SK-N-SH (cell line): Measurements from ENCODE around the gene CALML3. TPM values are rescaled to one million over a fixed set of nuclear protein-coding genes. Genes with fewer than 3 reads are reported as not detected.

ENCODE experiments used
- CTCF ChIA-PET: fragments of 300-600, 350-600 bp; formaldehyde crosslinking; extraction: SDS; loops from one replicate; lab custom pipeline; 2021; lab: Yijun Ruan, JAX
- POLR2A ChIA-PET: fragments of 350-600 bp; sonication (Branson Sonifier 250); formaldehyde crosslinking; extraction: SDS; loops from one replicate; lab custom pipeline; 2020; ENCODE audit warnings: antibody characterized with exemption, inconsistent platforms; lab: Yijun Ruan, JAX
- DNase-seq: peaks from one replicate; pipeline ENCODE4 v3.0.0; 2012
- H2AFZ ChIP-seq: fragments of 200-600 bp; sonication (generic); 2 replicates; pipeline ENCODE4 v1.8.1; 2016; ENCODE audit warnings: antibody characterized with exemption, mild to moderate bottlenecking, low read depth
- H3F3A ChIP-seq: fragments of 200-600 bp; sonication (generic); replicated peaks from 2 replicates; pipeline ENCODE3; 2016; ENCODE audit warnings: antibody characterized with exemption, mild to moderate bottlenecking; ENCODE audit not compliant: insufficient read depth
- H3K27ac ChIP-seq, 2 experiments: fragments of 200-500 bp in 1 of 2; fragments of 200-600 bp in 1 of 2; sonication (Bioruptor generic) in 1 of 2; sonication (generic), shearing (Covaris generic) in 1 of 2; 2 replicates each; pipeline versions ENCODE4 v1.5.1 to v1.6.1; 2014 to 2016; ENCODE audit warnings: low read depth in 2 of 2, inconsistent platforms in 1 of 2, low read length in 1 of 2, mild to moderate bottlenecking in 1 of 2, mixed read lengths in 1 of 2
- H3K27me3 ChIP-seq: fragments of 200-600 bp; sonication (generic), shearing (Covaris generic); 2 replicates; pipeline ENCODE4 v1.6.1; 2016; ENCODE audit warnings: mixed run types; ENCODE audit not compliant: insufficient read depth
- H3K36me3 ChIP-seq, 2 experiments: fragments of 200-500 bp in 1 of 2; fragments of 200-600 bp in 1 of 2; sonication (Bioruptor generic) in 1 of 2; sonication (generic) in 1 of 2; replicated peaks in 1 of 2; 2 replicates each; pipeline versions ENCODE3 to v1.5.1; 2014 to 2016; ENCODE audit warnings: low read length in 1 of 2, mild to moderate bottlenecking in 1 of 2; ENCODE audit not compliant: insufficient read depth in 2 of 2, control insufficient read depth in 1 of 2
- H3K4me1 ChIP-seq, 2 experiments: fragments of 200-500 bp in 1 of 2; fragments of 200-600 bp in 1 of 2; sonication (Bioruptor generic) in 1 of 2; sonication (generic), shearing (Covaris generic) in 1 of 2; 2 replicates each; pipeline versions ENCODE4 v1.5.1 to v1.6.1; 2014 to 2016; ENCODE audit warnings: low read depth in 1 of 2, low read length in 1 of 2, mixed run types in 1 of 2; ENCODE audit not compliant: insufficient read depth in 2 of 2, control insufficient read depth in 1 of 2
- H3K4me2 ChIP-seq: fragments of 200-600 bp; sonication (generic), shearing (Covaris generic); 2 replicates; pipeline ENCODE4 v1.6.1; 2017; ENCODE audit warnings: mixed run types
- H3K4me3 ChIP-seq, 2 experiments: fragments of 200-500 bp in 1 of 2; fragments of 200-600 bp in 1 of 2; sonication (Bioruptor generic) in 1 of 2; sonication (generic), shearing (Covaris generic) in 1 of 2; 2 replicates each; pipeline versions ENCODE4 v1.5.1 to v1.8.1; 2014 to 2016; ENCODE audit warnings: low read depth in 2 of 2, inconsistent platforms in 1 of 2, low read length in 1 of 2, mild to moderate bottlenecking in 1 of 2, mixed read lengths in 1 of 2, moderate library complexity in 1 of 2
- H3K79me2 ChIP-seq: fragments of 200-600 bp; sonication (generic); 2 replicates; pipeline ENCODE4 v1.8.1; 2017; ENCODE audit warnings: mild to moderate bottlenecking; ENCODE audit not compliant: insufficient read depth
- H3K9ac ChIP-seq: fragments of 200-600 bp; sonication (generic); 2 replicates; pipeline ENCODE4 v1.6.1; 2017; ENCODE audit warnings: mixed run types
- H3K9me2 ChIP-seq: fragments of 200-600 bp; sonication (generic); 2 replicates; pipeline ENCODE4 v1.6.1; 2017; ENCODE audit warnings: mixed run types
- H3K9me3 ChIP-seq: fragments of 200-600 bp; sonication (generic); 2 replicates; pipeline ENCODE4 v1.6.1; 2017; ENCODE audit warnings: mixed run types, mild to moderate bottlenecking, moderate library complexity
- H4K20me1 ChIP-seq: fragments of 200-600 bp; sonication (generic); 2 replicates; pipeline ENCODE4 v1.6.1; 2017; ENCODE audit warnings: mild to moderate bottlenecking, mixed run types; ENCODE audit not compliant: insufficient read depth
- CHD2 ChIP-seq: fragments of 150-350 bp; IDR thresholded peaks from 2 replicates; pipeline ENCODE4 v1.6.1; 2018; ENCODE audit warnings: low read length; ENCODE audit not compliant: partially characterized antibody
- CTCF ChIP-seq: fragments of 200-600 bp; sonication (generic); IDR thresholded peaks from 2 replicates; pipeline ENCODE4 v1.6.1; 2017; ENCODE audit warnings: antibody characterized with exemption, mild to moderate bottlenecking, moderate library complexity
- ELF1 ChIP-seq: IDR thresholded peaks from 2 replicates; pipeline ENCODE4 v1.4.0; 2012
- FOXJ3 ChIP-seq: sonication (generic); formaldehyde crosslinking; IDR thresholded peaks from 2 replicates; pipeline ENCODE4 v1.5.1; 2020; ENCODE audit warnings: mild to moderate bottlenecking, missing genetic modification reagents
- JUND ChIP-seq: IDR thresholded peaks from 2 replicates; pipeline ENCODE4 v1.4.0; 2012
- MEF2A ChIP-seq: IDR thresholded peaks from 2 replicates; pipeline ENCODE4 v1.4.0; 2012; ENCODE audit warnings: low read depth, borderline replicate concordance
- POLR2AphosphoS5 ChIP-seq: IDR thresholded peaks from 2 replicates; pipeline ENCODE4 v1.6.1; 2012; ENCODE audit warnings: low read depth, low read length
- RCOR1 ChIP-seq: fragments of 150-350 bp; IDR thresholded peaks from 2 replicates; pipeline ENCODE4 v1.6.1; 2017; ENCODE audit warnings: antibody characterized with exemption, low read length
- REST ChIP-seq: IDR thresholded peaks from 2 replicates; pipeline ENCODE4 v1.6.1; 2012; ENCODE audit warnings: mild to moderate bottlenecking, low read depth, low read length, moderate library complexity
- RFX5 ChIP-seq: IDR thresholded peaks from 2 replicates; pipeline ENCODE4 v1.6.1; 2012; ENCODE audit warnings: mild to moderate bottlenecking, improper control_type of control experiment, low read length
- RXRA ChIP-seq: IDR thresholded peaks from 2 replicates; pipeline ENCODE4 v1.4.0; 2012; ENCODE audit warnings: low read depth, mild to moderate bottlenecking, borderline replicate concordance
- SIN3A ChIP-seq: IDR thresholded peaks from 2 replicates; pipeline ENCODE4 v1.6.1; 2012; ENCODE audit warnings: low read depth, mild to moderate bottlenecking, low read length, moderate library complexity, borderline replicate concordance
- TAF1 ChIP-seq: IDR thresholded peaks from 2 replicates; pipeline ENCODE4 v1.6.1; 2012; ENCODE audit warnings: low read depth, mild to moderate bottlenecking, low read length, moderate library complexity, borderline replicate concordance
- TCF12 ChIP-seq: IDR thresholded peaks from 2 replicates; pipeline ENCODE4 v1.4.0; 2012
- TEAD4 ChIP-seq: IDR thresholded peaks from 2 replicates; pipeline ENCODE4 v1.4.0; 2012; ENCODE audit warnings: mild to moderate bottlenecking, borderline replicate concordance; ENCODE audit not compliant: insufficient read depth
- WGBS: methylation state at CpG from one replicate; pipeline ENCODE4 v1.1.6; 2017; ENCODE audit warnings: low lambda C conversion rate; 5-methylcytosine and 5-hydroxymethylcytosine counted together
- polyA plus RNA-seq, 3 experiments: library from polyadenylated mRNA; depleted of rRNA; stranded (reverse); fragments of >200 nt; gene quantifications; 2 replicates each; pipeline ENCODE4 v1.2.3, GENCODE V29; 2012
- TF ChIP-seq, protein P1 (sequence below): IDR thresholded peaks from 2 replicates; pipeline ENCODE4 v1.4.0; 2012; ENCODE audit warnings: low read depth, borderline replicate concordance
- TF ChIP-seq, protein P2 (sequence below): IDR thresholded peaks from 2 replicates; pipeline ENCODE4; 2012

The CALML3 gene
- polyA plus RNA-seq, 1 of the 3 experiments (the other 2 are of a cell fraction), result not detected

GRCh38 chr10:5526691-5527331, 2.0 kb downstream of the CALML3 start:
- no peaks in the 10 kb centered on the region for H3K79me2 ChIP-seq
- H3F3A ChIP-seq, result no peaks in the 10 kb centered on the region
- H3K9me3 ChIP-seq, result no peaks in the 10 kb centered on the region
- CTCF ChIA-PET, result interaction anchor here (1.4 to 1.7 kb wide), 2 partner anchors 14 to 96 kb away, joined by 4 to 8 read pairs; no protein-coding TSS in a partner anchor
- TF ChIP-seq, protein P1, sequence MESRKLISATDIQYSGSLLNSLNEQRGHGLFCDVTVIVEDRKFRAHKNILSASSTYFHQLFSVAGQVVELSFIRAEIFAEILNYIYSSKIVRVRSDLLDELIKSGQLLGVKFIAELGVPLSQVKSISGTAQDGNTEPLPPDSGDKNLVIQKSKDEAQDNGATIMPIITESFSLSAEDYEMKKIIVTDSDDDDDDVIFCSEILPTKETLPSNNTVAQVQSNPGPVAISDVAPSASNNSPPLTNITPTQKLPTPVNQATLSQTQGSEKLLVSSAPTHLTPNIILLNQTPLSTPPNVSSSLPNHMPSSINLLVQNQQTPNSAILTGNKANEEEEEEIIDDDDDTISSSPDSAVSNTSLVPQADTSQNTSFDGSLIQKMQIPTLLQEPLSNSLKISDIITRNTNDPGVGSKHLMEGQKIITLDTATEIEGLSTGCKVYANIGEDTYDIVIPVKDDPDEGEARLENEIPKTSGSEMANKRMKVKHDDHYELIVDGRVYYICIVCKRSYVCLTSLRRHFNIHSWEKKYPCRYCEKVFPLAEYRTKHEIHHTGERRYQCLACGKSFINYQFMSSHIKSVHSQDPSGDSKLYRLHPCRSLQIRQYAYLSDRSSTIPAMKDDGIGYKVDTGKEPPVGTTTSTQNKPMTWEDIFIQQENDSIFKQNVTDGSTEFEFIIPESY, result no peak
- TF ChIP-seq ELF1, result no peak
- TF ChIP-seq RCOR1, result no peak
- no peak for TF ChIP-seq TCF12
- no peak for TF ChIP-seq SIN3A
- TF ChIP-seq, protein P2, sequence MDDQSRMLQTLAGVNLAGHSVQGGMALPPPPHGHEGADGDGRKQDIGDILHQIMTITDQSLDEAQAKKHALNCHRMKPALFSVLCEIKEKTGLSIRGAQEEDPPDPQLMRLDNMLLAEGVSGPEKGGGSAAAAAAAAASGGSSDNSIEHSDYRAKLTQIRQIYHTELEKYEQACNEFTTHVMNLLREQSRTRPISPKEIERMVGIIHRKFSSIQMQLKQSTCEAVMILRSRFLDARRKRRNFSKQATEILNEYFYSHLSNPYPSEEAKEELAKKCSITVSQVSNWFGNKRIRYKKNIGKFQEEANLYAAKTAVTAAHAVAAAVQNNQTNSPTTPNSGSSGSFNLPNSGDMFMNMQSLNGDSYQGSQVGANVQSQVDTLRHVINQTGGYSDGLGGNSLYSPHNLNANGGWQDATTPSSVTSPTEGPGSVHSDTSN, result no peak
- TF ChIP-seq CTCF, result no peak
- no peak for TF ChIP-seq MEF2A
- TF ChIP-seq REST, result no peak
- no peak for TF ChIP-seq TEAD4
- no peak for TF ChIP-seq JUND
- TF ChIP-seq POLR2AphosphoS5, result no peak
- TF ChIP-seq RXRA, result no peak
- TF ChIP-seq FOXJ3 (CRISPR knock-in tag), result no peak
- no peak for TF ChIP-seq CHD2
- no peak for TF ChIP-seq TAF1
- TF ChIP-seq RFX5, result no peak
- DNase-seq, result no peak
- H3K9me2 ChIP-seq, result no peaks in the 10 kb centered on the region
- no peak overlapping the region for H3K4me3 ChIP-seq
- no peak overlapping the region for H2AFZ ChIP-seq
- H3K27ac ChIP-seq, result no peak overlapping the region
- H3K36me3 ChIP-seq, result no peaks in the 10 kb centered on the region
- H3K9ac ChIP-seq, result no peak overlapping the region
- H3K4me1 ChIP-seq, result no peaks in the 10 kb centered on the region
- no peaks in the 10 kb centered on the region for H4K20me1 ChIP-seq
- H3K27me3 ChIP-seq, result no peaks in the 10 kb centered on the region
- no peak overlapping the region for H3K4me2 ChIP-seq
- POLR2A ChIA-PET, result no interaction called here
- 56% methylated on average over 7 of the region's 8 CpGs for WGBS
